HG03520 (cell line): ENCODE measurements around the gene HILPDA.
"Not testable (repeated sequence)": the region's sequence is repeated elsewhere in the genome, so short reads cannot be mapped to it uniquely, and the experiment has no call there.

Source experiments
- ATAC-seq: cut with Tn5 transposase; IDR thresholded peaks from one replicate; pipeline ENCODE4 v1.9.1; 2021; ENCODE audit warnings: mild to moderate bottlenecking, moderate library complexity; ENCODE audit not compliant: unreplicated experiment

The HILPDA gene

DNA sequence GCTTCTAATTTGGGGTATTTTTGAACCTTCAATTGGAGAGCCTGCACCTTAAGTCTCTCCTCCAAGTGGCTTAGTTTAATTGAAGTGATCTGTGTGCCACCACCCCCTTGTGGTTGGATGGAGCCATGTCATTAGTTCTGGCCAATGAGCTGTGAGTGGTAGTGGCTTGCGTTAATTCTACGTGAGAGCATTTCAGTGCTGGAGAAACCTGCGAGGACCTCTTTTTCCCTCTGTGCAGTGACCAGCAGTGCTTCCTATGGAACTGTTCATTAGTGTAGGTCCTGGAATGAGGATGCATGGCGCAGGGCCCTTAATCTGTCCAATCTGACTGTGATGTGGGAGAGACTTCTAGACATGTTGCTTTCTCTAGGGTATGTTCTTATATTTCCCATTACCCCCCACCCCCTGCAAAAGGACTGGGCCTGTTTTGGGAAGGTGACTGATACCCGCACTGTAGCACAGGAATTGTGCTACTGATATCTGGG is 3.8 kb downstream of the HILPDA start:
- peak; percentile 44 for ATAC-seq

DNA sequence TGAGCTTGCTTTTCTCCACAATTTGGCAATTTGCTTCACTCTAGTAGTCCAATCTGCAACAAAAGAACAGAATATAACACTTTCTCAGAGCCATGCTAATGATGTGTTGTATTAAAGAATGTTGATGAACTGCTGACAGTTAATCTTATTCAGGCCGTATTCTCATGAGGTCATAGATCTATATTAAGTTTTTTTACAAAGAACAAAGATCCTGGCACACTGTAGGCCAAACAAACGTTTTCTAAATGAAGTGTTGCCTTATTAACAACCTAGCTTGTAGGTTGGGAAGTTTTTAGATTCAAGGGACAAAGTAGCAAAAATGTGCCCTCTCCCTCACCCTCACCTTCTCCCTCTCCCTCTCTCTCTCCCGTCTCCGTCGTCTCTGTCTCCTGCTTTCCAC is 6.8 kb downstream of the HILPDA start:
- ATAC-seq, result no peak

DNA sequence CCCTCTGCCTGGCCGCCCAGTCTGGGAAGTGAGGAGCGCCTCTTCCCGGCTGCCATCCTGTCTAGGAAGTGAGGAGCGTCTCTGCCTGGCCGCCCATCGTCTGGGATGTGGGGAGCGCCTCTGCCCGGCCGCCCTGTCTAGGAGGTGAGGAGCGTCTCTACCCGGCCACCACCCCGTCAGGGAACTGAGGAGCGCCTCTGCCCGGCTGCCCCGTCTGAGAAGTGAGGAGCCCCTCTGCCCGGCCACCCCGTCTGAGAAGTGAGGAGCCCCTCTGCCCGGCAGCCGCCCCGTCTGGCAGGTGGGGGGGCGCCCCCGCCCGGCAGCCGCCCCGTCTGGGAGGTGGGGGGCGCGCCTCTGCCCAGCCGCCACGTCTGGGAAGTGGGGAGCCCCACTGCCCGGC is 7.7 kb downstream of the HILPDA start:
- ATAC-seq, result not testable (repeated sequence)

DNA sequence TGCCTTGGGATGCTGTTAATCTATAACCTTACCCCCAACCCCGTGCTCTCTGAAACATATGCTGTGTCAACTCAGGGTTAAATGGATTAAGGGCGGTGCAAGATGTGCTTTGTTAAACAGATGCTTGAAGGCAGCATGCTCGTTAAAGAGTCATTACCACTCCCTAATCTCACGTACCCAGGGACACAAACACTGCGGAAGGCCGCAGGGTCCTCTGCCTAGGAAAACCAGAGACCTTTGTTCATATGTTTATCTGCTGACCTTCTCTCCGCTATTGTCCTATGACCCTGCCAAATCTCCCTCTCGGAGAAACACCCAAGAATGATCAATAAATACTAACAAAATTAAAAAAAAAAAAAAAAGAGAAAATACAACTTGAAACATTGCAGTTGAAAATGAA is 8.3 kb downstream of the HILPDA start:
- ATAC-seq, result not testable (repeated sequence)

DNA sequence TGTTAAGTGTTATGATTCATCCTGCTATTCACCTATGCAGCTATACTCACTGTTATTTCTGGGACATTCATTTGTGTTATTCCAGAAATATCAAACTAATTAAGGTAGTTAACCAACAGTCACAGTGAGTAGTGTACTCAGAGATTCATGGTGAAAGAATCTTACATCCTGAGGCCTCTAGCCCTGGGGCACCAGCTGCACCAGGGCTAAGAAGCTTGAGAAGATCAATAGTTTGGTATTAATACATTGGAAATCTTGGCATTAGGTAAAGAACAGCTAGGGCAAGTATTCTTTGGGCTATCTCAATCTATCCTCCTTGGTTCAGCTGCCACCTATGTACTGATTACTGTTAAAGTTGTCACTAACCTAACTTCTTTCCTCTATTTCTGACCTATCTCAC is 11.2 kb downstream of the HILPDA start:
- not testable (repeated sequence) for ATAC-seq

DNA sequence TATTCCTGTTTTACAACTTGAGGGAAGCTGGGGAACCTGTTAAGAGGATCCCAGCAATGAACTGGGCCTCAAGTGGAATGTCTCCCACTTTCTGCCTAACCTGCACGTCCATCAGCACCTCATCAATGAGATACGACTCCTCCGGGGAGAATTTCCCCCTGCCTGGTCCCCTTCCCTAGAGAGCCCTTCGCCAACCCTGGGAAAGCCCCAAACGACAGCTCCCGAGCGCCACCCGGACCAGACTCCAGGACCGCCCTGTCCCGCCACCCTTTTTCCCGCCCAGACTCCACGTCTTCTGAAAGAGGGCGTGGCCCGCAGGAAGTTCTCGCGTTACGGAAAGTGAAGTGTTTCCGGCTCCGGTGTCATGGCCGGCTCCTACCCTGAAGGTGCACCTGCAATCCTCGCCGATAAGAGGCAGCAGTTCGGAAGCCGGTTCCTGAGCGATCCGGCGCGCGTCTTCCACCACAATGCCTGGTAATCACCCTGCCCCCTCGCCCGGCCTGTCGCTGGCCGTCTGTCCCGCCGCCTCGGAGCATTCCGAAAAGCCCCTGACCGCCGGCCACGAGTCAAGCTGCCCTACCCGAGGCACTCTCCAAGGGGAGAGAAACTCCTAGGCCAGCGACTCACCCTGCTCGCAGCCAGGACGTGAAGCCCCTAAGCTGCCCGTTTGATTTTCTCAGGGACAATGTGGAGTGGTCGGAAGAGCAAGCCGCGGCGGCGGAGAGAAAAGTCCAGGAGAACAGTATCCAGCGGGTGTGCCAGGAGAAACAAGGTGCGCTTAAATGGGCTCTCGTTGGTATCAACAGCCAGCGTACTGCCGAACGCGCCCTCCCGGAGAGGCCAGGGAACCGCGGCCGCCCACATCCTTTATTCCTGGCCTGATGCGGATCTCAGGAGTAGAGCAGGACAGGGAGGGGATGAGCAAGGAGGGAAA is 21.0 kb downstream of the HILPDA start, which contains the start of gene METTL2B:
Gene METTL2B, plus strand, starts transcription at position 347 of the 934 bp plus-strand sequence. Its CDS starts 18 bp downstream, at position 365.
- ATAC-seq, result peak; percentile 88

DNA sequence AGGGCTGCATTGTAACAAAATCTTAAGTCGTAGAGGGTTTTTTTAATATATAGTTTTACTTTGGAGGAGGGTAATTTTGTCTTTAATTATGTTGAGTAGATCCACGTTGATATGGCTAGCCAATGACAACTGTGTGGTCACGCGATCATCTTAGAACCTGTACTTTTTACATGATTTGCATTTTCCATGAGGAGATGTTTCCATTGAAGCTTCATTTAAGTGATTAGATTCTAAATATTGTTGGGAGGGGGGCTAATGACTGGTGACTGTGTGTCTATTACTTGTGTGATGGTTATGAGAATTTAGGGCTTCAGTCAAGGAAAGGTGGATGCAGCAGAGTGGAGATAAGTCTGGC is 21.6 kb downstream of the HILPDA start:
- ATAC-seq, result not testable (repeated sequence)

DNA sequence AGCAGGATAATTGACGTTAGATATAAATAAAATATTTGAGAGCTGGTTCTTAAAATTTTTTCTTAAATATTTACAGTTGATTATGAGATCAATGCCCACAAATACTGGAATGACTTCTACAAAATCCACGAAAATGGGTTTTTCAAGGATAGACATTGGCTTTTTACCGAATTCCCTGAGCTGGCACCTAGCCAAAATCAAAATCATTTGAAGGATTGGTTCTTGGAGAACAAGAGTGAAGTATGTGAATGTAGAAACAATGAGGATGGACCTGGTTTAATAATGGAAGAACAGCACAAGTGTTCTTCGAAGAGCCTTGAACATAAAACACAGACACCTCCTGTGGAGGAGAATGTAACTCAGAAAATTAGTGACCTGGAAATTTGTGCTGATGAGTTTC is 23.4 kb downstream of the HILPDA start:
- not testable (repeated sequence) for ATAC-seq

DNA sequence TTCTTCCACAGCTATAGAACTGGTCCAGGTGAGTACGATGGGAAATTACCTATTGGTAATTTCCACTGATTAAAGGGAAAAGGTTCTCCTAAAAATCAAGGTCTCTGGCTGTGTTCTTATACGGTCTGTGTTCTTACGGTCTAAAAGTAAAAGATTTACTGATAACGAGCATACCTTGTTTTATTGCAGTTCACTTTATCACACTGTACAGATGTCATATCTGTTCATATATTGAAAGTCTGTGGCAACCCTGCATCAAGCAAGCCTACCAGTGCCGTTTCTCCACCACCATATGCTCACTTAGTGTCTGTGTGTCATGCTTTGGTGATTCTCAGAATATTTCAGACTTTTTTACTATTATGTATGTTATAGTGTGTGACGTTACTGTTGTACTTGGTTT is 32.5 kb downstream of the HILPDA start:
- ATAC-seq, result not testable (repeated sequence)

DNA sequence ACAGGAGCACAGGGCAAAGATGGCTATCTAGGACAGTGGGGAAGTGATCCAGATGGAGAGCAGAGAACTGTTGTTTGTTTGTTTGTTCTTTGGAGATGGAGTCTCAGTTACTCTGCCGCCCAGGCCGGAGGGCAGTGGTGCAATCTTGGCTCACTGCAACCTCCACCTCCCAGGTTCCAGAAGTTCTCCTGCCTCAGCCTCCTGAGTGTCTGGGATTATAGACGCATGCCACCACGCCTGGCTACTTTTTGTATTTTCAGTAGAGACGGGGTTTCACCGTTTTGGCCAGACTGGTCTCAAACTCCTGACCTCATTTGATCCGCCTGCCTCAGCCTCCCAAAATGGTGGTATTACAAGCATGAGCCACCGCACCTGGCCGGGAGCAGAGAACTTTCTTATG is 41.7 kb downstream of the HILPDA start:
- ATAC-seq, result no peak

DNA sequence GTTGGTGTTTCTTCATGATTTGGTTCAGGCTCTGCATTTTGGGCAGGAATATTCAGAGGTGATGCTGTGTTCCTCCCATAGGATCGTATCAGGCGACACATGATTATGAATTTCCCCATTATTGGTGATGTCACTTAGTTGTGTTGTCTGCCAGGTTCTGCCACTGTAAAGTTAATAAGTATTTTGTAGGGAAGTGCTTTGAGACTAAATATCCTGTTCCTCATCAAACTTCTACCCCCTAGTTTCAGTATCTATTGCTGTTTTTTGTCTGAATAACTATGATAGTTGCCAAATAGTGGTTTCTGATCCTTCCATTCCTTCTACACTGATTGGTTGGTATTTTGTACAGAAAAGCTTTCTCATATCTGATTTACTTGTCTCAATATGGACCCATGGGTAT is 49.7 kb downstream of the HILPDA start:
- not testable (repeated sequence) for ATAC-seq

DNA sequence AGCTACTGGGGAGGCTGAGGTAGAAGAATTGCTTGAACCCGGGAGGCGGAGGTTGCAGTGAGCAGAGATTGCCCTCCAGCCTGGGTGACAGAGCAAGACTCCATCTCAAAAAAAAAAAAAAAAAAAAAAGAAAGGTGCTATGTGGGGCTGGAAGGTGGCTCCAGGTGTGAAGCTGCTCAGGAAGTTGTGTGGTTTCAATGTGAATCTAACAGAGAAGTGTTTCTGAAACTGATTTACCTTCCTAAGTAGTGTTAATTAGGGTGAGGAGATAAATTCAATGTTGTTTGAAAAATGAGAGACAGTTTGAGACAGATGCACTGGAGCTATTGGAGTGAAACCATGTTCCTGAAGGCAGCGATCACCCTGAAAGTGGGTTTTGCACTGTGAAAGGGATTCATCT is 51.1 kb downstream of the HILPDA start:
- ATAC-seq, result not testable (repeated sequence)

DNA sequence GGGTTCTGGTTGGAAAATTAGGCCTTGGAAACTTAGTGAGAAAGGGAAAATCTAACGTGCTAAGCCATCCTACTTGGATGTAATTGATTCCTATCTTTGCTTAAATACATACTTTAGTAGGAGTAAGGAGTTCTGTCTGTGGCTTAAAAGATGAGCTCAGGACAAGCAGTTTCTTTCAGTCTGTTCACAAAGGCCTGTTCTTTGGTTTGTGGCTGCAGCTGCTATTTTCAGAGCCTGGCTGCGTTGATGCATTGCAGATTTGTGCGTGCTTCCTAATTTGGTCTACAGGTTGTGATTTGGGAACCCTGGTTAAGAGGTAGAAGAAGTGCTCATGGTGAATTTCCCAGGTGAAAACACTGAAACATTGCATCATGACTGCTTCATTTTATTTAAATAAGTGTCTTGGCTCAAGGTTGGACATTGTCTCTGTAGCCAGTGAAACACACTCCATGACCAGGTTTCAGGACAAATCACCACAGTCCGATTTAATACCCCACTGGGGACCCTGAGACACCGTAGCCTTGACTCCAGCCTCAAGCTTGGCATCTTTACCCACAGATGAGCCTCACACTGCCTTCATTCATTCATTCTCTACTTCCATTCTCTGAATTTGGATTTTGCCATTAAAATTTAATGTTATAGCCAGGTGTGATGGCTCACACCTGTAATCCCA is 51.8 kb downstream of the HILPDA start:
- not testable (repeated sequence) for ATAC-seq
